Type B pancreatic cell (in vitro differentiated cells): ENCODE measurements around the gene ZBTB42. TPM values are rescaled to one million over a fixed set of nuclear protein-coding genes. Genes with fewer than 3 reads are reported as not detected.

Experiments used
- DNase-seq: peaks from one replicate; pipeline ENCODE4 v3.0.0; 2021; ENCODE audit warnings: mixed read lengths; ENCODE audit not compliant: unreplicated experiment; ENCODE audit errors: extremely low spot score
- H3K27ac Mint-ChIP-seq: 2 replicates; pipeline ENCODE4 v1.8.0; 2021; ENCODE audit warnings: mild to moderate bottlenecking, mixed read lengths
- H3K27me3 Mint-ChIP-seq: 2 replicates; pipeline ENCODE4 v1.8.0; 2021; ENCODE audit warnings: mixed read lengths
- H3K36me3 Mint-ChIP-seq: 2 replicates; pipeline ENCODE4 v1.8.0; 2021; ENCODE audit warnings: mixed read lengths
- H3K4me1 Mint-ChIP-seq: one replicate; pipeline ENCODE4 v1.8.0; 2021; ENCODE audit warnings: mixed read lengths; ENCODE audit not compliant: unreplicated experiment
- H3K4me3 Mint-ChIP-seq: 2 replicates; pipeline ENCODE4 v1.8.0; 2021; ENCODE audit warnings: mild to moderate bottlenecking, mixed read lengths
- H3K9me3 Mint-ChIP-seq: 2 replicates; pipeline ENCODE4 v1.8.0; 2021; ENCODE audit warnings: mixed read lengths
- CTCF ChIP-seq: fragments of 200-600 bp; sonication (generic); conservative IDR thresholded peaks from 2 replicates; pipeline ENCODE4 v1.5.0; 2021; ENCODE audit warnings: antibody characterized with exemption, mild to moderate bottlenecking
- total RNA-seq: library from RNA; stranded (reverse); gene quantifications from 2 replicates; pipeline ENCODE4 v1.2.1, GENCODE V29; 2021; ENCODE audit warnings: low replicate concordance

ZBTB42 gene
- total RNA-seq, 1 donor from 2014 or later, result 6.6 TPM

- Mint-ChIP-seq H3K36me3 (no peaks in the 10 kb centered on the region), H3K9me3 (no peaks in the 10 kb centered on the region), H3K4me3 (no peak overlapping the region), H3K4me1 (peaks cover 6% of the 10 kb centered on the region), H3K27me3 (peaks cover 84% of the 10 kb centered on the region), H3K27ac (no peak overlapping the region)
- DNase-seq, result no peak
- no peak for TF ChIP-seq CTCF
Observed at GRCh38 chr14:104841730-104842129, 40.8 kb downstream of the ZBTB42 start.

- Mint-ChIP-seq H3K36me3 (no peaks in the 10 kb centered on the region), H3K9me3 (no peaks in the 10 kb centered on the region), H3K4me3 (no peak overlapping the region), H3K27ac (no peak overlapping the region), H3K27me3 (peaks cover 91% of the 10 kb centered on the region), H3K4me1 (peaks cover 6% of the 10 kb centered on the region)
- TF ChIP-seq CTCF, result no peak
- no peak for DNase-seq
Observed at GRCh38 chr14:104843006-104843405, 42.1 kb downstream of the ZBTB42 start.

- no peak overlapping the region for H3K27ac Mint-ChIP-seq
Observed at GRCh38 chr14:104843442-104844305, 42.8 kb downstream of the ZBTB42 start.

GRCh38 chr14:104844306-104845032 lies 43.6 kb downstream of the ZBTB42 start:
- peak overlapping the region; percentile 82 for H3K4me3 Mint-ChIP-seq
- no peaks in the 10 kb centered on the region for H3K9me3 Mint-ChIP-seq
- no peak overlapping the region for H3K27ac Mint-ChIP-seq
- peaks cover 79% of the 10 kb centered on the region for H3K27me3 Mint-ChIP-seq
- DNase-seq, result no peak
- no peak for TF ChIP-seq CTCF
- H3K4me1 Mint-ChIP-seq, result peaks cover 6% of the 10 kb centered on the region
- H3K36me3 Mint-ChIP-seq, result no peaks in the 10 kb centered on the region

More at GRCh38 chr14:104843442-104844305, 42.8 kb downstream of the ZBTB42 start:
- H3K27me3 Mint-ChIP-seq, result peaks cover 87% of the 10 kb centered on the region
- no peaks in the 10 kb centered on the region for H3K36me3 Mint-ChIP-seq
- peaks cover 6% of the 10 kb centered on the region for H3K4me1 Mint-ChIP-seq
- no peaks in the 10 kb centered on the region for H3K9me3 Mint-ChIP-seq
- peak overlapping the region; percentile 82 for H3K4me3 Mint-ChIP-seq
- TF ChIP-seq CTCF, result no peak
- DNase-seq, result no peak

GRCh38 chr14:104845033-104845666 lies 44.2 kb downstream of the ZBTB42 start:
- DNase-seq, result no peak
- Mint-ChIP-seq H3K4me1 (peaks cover 6% of the 10 kb centered on the region), H3K4me3 (no peak overlapping the region), H3K9me3 (no peaks in the 10 kb centered on the region), H3K27me3 (peaks cover 77% of the 10 kb centered on the region), H3K36me3 (no peaks in the 10 kb centered on the region), H3K27ac (no peak overlapping the region)
- no peak for TF ChIP-seq CTCF
